ENCODE measurements around the gene RNF149.
"Not testable (repeated sequence)": the region's sequence is repeated elsewhere in the genome, so short reads cannot be mapped to it uniquely, and the experiment has no call there.

The RNF149 gene, protein sequence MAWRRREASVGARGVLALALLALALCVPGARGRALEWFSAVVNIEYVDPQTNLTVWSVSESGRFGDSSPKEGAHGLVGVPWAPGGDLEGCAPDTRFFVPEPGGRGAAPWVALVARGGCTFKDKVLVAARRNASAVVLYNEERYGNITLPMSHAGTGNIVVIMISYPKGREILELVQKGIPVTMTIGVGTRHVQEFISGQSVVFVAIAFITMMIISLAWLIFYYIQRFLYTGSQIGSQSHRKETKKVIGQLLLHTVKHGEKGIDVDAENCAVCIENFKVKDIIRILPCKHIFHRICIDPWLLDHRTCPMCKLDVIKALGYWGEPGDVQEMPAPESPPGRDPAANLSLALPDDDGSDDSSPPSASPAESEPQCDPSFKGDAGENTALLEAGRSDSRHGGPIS

DNA sequence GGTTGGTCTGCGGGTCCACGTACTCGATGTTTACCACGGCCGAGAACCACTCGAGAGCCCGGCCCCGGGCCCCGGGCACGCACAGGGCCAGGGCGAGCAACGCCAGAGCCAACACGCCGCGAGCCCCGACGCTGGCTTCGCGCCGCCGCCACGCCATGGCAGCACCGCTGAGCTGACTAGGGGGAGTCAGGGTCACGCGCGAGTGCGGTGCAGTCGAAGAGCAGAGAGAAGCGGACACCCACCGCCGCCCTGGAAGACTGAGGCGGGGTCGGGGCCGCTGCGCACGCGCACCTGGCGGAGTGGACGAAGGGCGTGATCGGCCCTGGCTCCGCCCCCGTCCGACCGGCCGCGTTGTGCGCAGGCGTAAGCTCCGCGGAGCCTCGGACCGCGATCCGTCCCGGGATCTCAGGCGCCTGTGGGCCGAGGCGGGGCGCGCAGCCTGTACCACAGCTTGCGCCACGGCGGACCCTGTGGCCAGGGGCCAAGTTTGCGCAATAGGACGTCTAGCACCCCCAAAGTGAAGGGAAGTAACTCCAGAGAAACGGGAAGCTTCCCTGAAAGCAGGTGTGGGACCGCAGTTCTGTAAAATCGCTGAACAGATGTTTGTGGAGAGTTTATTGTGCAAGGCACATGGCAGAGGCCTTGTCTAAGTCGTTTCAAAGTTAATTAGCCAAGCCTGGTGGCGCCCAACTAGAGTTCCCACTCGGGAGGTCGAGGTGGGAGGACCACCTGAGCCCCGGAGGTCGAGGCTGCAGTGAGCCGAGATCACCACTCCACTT is at the start of gene RNF149:
RNF149 (minus strand) TSS at position 270 of the 779 bp plus-strand sequence; CDS start at position 157, 113 bp downstream.
- no peak for FAIRE-seq

DNA sequence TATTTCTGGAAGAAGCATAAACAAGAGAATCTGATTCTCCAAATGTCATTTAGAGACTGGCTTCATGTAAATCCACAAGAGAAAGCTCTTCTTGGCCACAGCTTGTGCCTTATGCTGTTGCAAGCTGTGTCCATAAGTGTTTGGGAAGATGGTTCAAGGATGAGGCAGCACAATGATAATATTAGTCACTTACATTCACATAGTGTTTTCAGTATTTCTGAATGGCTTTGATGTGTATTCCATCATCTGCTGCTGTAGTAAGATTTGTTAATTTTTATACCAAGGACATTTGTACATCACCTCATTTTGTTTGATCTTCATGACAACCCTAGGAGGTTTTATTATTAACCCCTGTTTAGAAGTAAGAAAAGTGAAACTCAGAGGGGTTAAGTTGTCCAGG is 48.9 kb upstream of the RNF149 start:
- FAIRE-seq = no peak

DNA sequence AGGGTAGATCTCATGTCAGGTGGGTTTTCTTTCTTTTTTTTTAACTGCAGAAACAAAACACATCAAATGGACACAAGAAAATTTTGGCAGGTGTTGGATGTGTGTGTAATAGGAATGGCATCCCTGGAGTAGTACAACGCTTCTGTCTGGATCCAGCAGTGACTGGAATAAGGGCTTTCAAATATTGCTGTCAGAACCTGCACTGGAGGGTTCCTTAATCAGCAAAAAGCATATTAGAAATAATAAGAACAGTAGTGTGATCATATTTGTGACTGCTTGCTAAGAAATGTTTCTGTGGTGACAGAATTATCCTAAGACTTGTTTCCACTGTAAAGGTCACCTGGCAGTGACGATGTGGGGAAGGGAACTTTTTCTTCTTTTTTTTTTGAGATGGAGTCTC is 48.0 kb upstream of the RNF149 start:
- FAIRE-seq = no peak

DNA sequence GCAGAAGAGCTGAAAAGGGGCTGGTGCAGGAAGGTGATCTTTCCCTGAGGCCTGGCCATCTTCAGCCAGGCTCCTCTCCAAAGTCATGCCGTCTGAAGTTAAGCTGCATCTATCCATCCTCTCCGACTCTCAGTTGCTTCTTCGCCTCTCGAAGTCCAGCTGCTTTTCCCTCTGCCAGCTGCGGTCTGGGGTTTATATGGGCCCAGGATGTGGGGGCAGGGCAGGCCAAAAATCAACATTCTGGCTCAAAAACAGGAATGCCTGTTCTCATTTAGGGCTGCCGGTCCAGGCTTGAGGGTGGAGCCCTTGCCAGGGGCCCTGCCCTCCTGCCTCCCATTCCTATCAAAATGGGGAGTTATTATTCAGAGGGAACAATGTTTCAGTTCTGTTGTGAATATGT is 47.6 kb upstream of the RNF149 start:
- no peak for FAIRE-seq

DNA sequence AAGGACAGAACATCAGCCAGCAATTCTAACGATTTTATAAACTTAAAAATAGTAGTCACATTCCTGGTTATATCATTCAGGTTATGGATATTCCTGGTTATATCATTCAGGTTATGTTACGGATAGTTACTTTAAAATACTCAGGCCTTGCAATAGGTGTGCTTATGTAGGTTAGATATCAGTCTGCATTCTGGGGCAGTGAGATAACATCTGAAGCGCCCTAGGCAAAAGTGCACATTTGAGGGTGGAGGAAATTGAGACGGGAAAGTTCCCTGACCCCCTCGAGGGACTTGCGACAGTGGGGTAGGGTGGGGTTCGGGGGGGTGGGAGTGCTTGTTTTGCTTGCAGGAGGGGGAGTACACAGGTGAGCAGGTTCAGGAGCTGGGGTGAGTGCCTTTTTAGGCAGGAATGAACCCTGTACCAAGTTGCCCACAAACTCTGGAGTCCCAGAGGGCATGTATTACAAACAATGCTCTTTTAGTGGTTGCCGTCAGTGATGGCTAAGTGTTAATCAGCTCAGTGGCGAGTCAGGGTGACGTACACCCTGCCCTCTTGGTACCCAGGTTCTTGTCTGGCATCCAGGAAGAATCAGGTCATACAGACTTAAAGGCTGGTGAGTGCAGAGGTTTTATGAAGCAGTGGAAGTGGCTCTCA is 47.0 kb upstream of the RNF149 start:
- no peak for FAIRE-seq

DNA sequence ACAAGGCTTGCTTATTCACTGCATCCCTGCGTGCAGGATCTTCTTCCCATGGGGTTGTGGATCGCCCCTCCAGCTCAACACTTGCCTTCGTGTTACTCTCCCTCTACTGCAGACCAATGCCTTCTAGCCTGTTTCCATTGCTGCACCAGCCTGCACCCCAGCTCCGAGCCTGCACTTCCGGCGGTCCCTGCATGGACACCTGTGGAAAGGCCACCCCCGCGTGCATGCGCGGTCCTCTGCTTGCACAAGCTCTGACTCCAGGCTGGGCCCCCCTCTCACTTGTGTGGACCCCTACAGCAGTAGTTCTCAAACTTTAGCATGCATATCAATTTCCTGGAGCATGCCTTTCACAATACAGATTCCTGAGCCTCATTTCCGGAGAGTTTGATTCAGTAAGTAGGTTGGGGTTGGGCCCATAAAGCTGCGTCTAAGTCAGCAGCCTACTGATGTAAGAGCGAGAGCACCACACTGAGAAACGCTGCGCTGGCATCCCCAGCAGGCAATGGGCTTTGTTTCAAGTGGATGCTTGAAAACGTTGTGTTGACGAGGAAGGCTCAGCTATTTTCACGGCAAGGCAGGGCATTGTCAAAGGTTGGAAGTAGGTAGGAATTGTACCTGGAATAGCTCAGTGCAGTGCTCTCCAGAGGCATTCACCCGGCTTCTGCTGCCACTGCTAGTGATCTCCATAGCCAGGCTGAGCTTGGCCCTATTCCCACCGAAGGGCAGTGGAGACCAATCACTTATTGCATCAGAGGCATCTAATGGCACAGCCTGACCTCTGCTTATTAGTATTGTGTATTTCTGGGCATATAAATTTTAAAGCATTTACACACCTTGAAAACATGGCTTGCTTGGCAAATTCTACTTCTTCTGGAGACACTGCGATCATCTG is 46.2 kb upstream of the RNF149 start:
- no peak for FAIRE-seq

DNA sequence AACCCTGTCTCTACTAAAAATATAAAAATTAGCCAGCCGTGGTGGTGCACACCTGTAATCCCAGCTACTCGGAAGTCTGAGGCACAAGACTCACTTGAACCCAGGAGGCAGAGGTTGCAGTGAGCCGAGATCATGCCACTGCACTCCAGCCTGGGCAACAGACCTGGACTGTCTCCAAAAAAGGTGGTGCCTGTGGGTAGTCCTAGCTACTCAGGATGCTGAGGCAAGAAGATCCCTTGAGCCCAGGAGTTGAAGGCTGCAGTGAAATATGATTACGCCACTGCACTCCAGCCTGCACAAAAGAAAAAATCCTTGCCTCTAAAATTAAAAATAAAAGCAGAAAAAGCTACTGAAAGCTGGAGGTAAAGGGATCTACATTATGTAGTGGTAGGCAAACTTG is 44.1 kb upstream of the RNF149 start:
- not testable (repeated sequence) for FAIRE-seq

DNA sequence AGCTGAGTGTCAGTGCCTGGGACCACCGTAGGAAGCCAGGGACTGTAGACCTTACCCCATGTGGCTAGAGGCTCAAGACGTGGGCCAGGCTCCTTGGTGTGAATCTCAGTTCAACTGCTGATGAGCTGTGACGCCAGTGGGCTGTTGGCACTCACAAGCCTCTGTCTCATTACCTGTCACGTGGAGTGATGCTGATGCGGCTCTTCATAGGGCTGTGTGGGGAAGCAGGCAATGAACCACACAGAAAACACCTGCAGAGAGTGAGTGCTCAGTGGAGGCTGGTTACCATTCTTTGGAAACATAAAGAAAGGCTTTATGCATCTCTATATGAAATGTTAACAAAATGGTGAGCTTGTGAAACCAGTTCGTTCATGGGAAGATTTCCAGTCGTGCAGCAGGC is 42.7 kb upstream of the RNF149 start:
- FAIRE-seq = no peak

DNA sequence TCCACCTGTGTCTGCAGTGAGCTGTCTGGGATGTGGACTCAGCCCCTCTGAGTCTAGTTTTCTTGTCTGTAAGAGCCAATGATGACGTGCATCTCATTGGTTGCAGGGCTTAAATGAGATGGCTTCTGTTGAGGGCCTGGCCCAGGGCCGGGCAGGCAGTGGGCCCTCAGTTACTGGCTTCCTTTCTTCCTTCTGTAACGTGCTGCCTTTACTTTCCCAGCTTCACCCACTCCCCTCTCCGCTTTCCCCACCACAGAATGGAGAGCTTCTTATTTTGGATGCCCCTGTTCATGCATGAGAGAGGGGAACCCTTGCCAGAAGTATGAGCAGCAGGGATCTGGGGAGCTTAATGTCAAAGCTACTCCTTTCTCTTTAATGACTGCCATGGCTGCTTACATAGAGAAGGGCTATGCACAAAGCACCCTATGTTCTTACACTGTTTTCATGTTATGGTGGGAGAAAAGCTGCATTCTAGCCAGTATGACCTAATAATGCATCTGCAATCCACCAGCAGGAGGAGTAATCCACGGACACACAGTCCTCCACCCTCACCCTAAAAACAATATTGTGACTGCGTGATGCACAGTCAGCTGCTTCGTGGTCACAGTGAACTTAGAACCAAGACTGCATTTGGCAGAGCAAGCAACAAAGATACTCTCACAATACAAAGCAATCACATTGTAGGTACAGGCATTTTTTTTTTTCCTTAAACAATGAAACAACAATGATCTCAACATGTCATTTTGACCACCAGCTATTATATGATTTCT is 41.6 kb upstream of the RNF149 start:
- FAIRE-seq = no peak

DNA sequence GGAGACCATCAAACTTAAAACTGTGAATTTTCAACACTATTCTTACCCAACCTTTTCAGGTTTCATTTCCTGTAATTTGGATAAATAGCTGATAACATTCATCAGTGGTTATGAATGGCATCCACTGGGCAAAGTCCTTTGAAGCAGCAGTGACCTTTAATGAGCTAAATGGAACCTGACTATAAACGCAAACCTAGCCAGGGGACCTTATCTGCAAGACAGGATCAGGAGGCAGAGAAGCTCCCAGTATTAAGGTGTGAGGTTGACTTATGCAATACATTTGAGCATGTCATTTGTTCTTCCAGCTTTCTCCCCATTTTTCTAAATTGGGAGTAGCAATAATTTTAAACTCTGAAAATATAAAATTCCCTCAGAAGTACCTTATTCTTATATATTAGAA is 40.4 kb upstream of the RNF149 start:
- no peak for FAIRE-seq

DNA sequence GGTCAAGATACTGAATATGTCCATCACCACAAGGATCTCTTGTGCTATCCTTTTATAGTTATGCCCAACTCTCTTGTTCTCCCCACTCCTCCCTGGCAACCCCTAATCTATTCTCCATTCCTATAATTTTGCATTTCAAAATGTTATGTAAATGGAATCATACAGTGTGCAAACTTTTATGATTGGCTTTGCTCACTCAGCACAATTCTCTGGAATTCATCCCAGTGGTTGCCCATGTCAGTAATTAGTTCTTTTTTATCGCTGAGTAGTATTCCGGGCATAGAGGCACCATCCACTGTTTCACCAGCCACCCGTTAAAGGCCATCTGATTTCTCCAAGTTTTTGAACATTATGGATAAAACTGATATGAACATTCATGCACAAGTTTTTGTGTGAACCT is 38.4 kb upstream of the RNF149 start:
- no peak for FAIRE-seq

DNA sequence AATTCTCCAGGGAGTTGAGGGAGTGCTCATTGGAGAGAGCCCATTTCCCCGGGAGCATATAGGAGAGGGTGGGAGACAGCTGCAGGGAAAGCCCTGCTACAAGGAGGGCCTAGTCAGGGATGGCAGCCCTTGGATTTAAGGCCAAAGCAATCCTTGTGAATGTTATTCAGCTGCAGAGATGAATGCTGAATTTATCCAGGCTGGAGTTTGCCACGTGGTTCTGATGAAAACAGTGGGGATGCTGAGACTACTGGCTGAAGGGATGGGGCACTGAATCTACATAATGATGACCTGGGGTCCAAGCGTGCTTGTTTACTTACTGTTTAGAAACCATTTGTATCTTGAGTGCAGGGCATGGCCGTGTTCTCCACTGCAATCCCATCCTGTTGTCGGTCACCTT is 35.6 kb upstream of the RNF149 start:
- no peak for FAIRE-seq

DNA sequence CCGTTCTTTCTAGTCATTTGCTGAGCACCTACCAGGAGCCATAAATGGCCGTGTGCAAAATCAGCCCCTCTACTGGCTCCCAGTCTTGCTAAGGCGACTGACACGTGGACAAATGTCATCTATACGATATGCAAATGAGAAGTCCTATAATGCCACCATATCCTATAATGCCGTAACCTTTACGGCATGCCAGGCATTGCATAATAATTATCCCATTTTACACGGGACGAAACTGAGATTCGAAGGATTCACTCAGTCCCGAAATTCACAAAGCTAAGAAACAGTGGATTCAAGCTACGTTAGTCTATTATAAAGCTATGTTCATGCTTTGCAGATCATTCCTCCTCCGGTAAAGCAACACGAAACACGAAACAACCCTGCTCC is 34.1 kb upstream of the RNF149 start:
- FAIRE-seq = no peak

DNA sequence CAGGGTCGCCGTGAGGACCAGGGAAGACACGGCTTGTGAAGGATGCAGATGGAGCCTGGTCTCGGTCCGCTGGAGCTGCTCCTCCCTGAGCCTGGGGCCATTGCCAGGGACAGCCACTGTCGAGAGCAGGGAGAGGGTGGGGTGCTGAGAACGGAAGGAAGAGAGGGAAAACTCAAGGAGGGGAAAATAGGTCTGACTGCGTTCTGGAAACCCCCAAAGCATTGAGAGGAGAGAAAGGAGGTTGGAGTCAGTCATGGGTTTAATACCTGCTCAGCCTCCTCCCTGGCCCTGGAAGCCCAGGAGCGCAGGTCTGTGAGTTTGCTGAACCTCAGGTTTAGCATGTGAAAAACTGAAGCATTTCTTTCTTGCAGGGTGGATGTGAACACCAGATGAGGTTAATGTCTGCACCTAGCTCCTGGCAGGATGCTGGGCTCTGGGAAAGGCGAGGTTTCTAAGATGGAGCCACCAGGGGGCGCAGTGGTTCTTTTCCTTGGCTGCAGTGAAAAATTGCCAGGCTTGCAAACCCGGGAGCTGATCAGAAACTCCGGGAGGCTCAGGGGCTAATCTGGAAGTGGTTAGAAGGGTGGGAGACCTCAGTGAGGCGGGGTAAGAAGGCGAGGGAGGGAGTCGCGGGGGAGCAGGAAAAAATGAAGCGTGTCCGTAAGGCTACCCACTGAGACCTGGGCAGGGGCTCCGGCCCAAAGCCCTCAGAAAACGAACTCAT is 33.6 kb upstream of the RNF149 start:
- no peak for FAIRE-seq

DNA sequence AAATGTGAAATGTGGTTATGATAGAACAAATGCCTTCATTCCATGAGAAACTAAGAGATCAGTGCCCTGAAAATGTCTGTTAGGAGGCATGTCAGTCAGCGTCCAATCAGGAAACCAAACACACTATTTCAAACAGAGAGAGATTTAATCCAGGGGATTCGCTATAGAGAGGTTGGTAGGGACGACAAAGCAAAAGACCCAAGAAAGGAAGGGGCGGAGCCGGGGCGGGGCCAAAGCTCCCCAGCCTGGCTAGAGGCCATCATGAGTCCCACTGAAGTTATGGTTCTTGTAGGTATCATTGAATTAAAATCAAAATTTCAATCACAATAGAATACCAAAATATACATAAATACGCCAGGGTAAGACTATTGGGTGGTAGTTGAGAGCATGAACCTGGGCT is 32.9 kb upstream of the RNF149 start:
- FAIRE-seq = no peak

DNA sequence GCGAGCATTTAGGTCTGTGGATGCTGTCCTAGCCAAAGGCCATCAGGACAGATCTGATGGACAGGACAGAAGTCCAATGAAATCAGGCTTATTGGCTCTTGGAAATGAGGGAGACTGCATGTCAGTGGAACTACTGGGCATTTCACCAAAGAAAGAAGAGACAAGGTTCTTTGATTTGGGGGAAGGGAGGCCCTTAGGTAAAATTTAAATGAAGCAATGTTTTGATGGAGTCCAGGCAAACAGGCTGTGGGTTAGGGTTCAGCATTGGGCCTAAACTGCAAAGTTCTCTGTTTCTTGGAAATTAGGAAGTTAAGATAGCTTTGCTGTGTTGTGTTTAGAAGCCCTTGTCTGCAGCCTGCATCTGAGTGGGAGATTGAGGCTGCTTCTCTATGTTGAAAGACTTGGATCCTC is 31.6 kb upstream of the RNF149 start:
- FAIRE-seq = no peak

DNA sequence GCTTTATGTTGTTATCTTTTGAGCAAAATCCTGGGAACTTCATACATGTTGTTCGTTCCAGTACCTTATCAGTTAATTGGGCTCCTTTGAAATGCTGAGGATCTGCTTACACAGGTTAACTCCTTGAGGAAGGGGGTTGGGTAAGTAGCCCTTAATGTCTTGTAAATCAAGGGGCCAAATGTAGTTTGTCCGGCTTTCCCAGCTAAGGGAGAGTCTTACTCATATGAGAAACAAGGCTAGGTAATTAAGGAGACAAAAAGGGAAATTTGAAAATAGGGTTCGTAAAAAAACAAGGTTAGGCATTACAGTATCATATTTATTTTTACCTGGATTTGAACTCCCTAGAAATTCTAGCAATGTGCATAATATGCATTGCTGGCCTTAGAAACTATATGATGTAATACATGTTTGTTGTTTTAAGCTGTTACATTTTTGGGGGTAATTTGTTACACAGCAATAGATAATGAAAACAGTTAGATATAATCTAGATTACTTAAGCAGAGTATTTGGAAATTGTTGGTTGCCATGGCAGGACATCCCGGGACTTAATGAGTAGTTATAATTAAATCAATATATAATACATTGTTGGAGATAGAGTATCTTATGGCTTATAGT is 30.9 kb upstream of the RNF149 start:
- FAIRE-seq = no peak

DNA sequence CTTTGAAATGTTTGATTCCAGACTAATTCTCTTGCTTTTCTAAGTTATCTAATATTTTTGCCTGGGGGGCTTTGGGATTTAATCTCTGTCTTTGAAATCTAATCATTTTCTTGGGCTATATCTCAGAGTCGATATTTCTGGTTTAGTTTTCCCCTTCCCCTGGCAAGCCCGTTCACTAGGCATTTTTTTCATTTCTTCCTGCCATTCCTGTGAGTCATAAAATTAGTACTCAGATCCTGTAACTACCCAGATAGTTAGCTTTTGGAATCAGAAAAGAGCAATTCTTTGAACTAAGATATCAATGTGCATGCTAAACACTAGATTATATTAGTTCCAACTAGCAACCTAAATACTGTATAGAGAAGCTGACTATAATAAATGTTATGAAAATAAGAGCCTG is 29.4 kb upstream of the RNF149 start:
- no peak for FAIRE-seq

DNA sequence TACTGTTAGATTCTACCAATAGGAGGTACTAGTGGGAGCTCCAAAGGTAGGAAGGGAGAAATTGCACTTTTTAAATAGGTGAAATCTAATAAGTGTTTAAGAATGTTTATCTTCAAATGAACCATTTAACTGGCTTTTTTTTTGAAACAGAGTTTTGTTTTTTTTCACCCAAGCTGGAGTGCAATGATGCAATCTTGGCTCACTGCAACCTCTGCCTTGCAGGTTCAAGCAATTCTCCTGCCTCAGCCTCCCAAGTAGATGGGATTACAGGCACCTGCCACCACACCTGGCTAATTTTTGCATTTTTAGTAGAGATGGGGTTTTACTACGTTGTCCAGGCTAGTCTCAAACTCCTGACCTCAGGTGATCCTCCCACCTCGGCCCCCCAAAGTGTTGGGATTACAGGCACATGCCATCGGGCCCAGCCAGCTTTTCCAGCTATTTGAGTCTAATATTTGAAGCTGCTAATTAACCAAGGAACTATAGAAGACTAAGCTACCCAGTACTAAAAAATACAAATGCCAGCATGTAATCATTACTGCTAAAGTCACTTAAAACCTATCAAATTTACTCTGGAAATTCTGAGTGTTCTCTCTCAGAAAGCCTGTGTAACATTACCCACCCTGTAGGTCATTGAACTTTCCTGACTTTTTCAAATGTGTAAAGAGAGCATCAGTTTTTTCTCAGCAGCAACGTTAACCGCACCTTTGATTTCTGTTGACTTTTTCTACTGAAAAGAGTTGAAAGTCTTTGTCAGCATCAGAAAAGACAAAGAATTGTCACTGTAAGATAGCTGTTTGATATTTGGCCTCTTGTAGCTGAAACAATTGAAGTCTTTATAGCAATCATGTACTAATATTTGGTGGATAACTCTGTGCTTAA is 24.6 kb upstream of the RNF149 start:
- FAIRE-seq = no peak

DNA sequence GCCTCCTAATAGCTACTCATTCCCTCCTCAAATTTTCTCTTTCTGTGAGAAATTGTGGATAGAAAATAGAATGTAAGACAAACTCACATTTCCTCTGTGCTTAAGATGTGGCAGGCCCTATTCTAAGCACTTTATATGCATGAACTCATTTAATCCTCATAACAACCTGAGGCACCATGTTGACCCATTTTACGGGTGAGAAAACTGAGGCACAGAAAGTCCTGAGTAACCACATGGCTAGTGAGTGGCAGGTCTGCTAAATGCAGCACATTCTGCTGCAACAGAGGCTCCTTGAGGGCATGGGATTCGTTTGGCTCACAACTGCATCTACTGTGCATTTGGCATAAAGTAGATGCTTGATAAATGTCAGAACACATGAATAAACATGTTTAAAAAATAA is 22.7 kb upstream of the RNF149 start:
- no peak for FAIRE-seq
